HepG2 (cell line): Measurements from ENCODE around the gene ERLEC1. TPM values are rescaled to one million over a fixed set of nuclear protein-coding genes. Genes with fewer than 3 reads are reported as not detected.
"Not testable (repeated sequence)": the region's sequence is repeated elsewhere in the genome, so short reads cannot be mapped to it uniquely, and the experiment has no call there.

Experiments
- ATAC-seq: fragments of 200-7000 bp; cut with Tn5 transposase; 3 replicates; pipeline ENCODE4 v1.9.1; 2020; ENCODE audit warnings: mild to moderate bottlenecking, moderate library complexity
- BruUV-seq: library from RNA; stranded (reverse); fragments of 400-500 nt; replicated peaks from 2 replicates; lab custom pipeline; 2021; lab: Mats Ljungman, UMichigan
- CTCF ChIA-PET: fragments of 300-600 bp; formaldehyde crosslinking; extraction: SDS; loops from one replicate; lab custom pipeline; 2021; ENCODE audit warnings: low total read pairs, inconsistent platforms, low intra/inter-chr PET ratio; lab: Yijun Ruan, JAX
- POLR2A ChIA-PET: fragments of 350-600 bp; sonication (Branson Sonifier 250); formaldehyde crosslinking; loops from one replicate; lab custom pipeline; 2020; ENCODE audit warnings: antibody characterized with exemption, inconsistent platforms; lab: Yijun Ruan, JAX
- DNase-seq: peaks from one replicate; pipeline ENCODE4 v3.0.0-alpha.2; 2015; ENCODE audit warnings: low spot score
- FAIRE-seq: peaks from 3 replicates; lab custom pipeline; 2011; peaks lifted over from hg19 to GRCh38; lab: Jason Lieb, UNC
- H2AFZ ChIP-seq: one replicate; pipeline ENCODE4 v1.6.1; 2011; ENCODE audit warnings: low read length, inconsistent platforms
- H3K27ac ChIP-seq: fragments of 300-600 bp; 3 replicates; pipeline ENCODE4 v1.8.0; 2011; ENCODE audit warnings: mixed run types, mild to moderate bottlenecking, mixed read lengths, low read length, inconsistent platforms; ENCODE audit not compliant: insufficient read depth; ENCODE audit errors: extremely low read length
- H3K27me3 ChIP-seq, 2 experiments: fragments of 200-600 bp in 1 of 2; 2 replicates in 1 of 2; 3 replicates in 1 of 2; pipeline versions ENCODE4 v1.6.0 to v1.8.0; 2011; ENCODE audit warnings: low read length in 2 of 2, mild to moderate bottlenecking in 2 of 2, moderate library complexity in 2 of 2, inconsistent platforms in 1 of 2; ENCODE audit not compliant: insufficient read depth in 2 of 2, control insufficient read depth in 1 of 2
- H3K36me3 ChIP-seq, 2 experiments: fragments of 200-600 bp in 1 of 2; replicated peaks in 1 of 2; 2 replicates in 1 of 2; 3 replicates in 1 of 2; pipeline versions ENCODE4 v1.5.1 to v1.8.0; 2011; ENCODE audit warnings: low read length in 2 of 2, inconsistent platforms in 1 of 2; ENCODE audit not compliant: insufficient read depth in 2 of 2, control insufficient read depth in 1 of 2
- H3K4me1 ChIP-seq: 2 replicates; pipeline ENCODE4 v1.5.1; 2012; ENCODE audit warnings: low read length, inconsistent platforms; ENCODE audit not compliant: insufficient read depth
- H3K4me2 ChIP-seq: 2 replicates; pipeline ENCODE4 v1.6.0; 2011; ENCODE audit warnings: low read depth, low read length, inconsistent platforms
- H3K4me3 ChIP-seq, 3 experiments: fragments of 200-600 bp in 1 of 3; sonication (generic), shearing (Covaris generic) in 1 of 3; replicated peaks in 1 of 3; 2 replicates each; pipeline ENCODE4 v1.5.1; 2011 to 2016; ENCODE audit warnings: low read length in 3 of 3, inconsistent platforms in 2 of 3, low read depth in 2 of 3, mild to moderate bottlenecking in 2 of 3, control low read depth in 1 of 3, mixed read lengths in 1 of 3; ENCODE audit not compliant: insufficient read depth in 1 of 3
- H3K79me2 ChIP-seq: one replicate; pipeline ENCODE4 v1.6.1; 2011; ENCODE audit warnings: low read length, inconsistent platforms; ENCODE audit not compliant: insufficient read depth
- H3K9ac ChIP-seq: 2 replicates; pipeline ENCODE4 v1.6.0; 2011; ENCODE audit warnings: mild to moderate bottlenecking, low read depth, low read length, inconsistent platforms; ENCODE audit not compliant: insufficient read depth
- H3K9me3 ChIP-seq: 2 replicates; pipeline ENCODE4 v1.5.1; 2012; ENCODE audit warnings: mild to moderate bottlenecking, low read length
- H4K20me1 ChIP-seq: 2 replicates; pipeline ENCODE4 v1.6.0; 2011; ENCODE audit warnings: inconsistent platforms, mild to moderate bottlenecking, low read length, moderate library complexity; ENCODE audit not compliant: insufficient read depth
- KDM5A ChIP-seq: fragments of 200-600 bp; sonication (generic); IDR thresholded peaks from 2 replicates; pipeline ENCODE4 v1.7.0; 2018; ENCODE audit warnings: antibody characterized with exemption, mild to moderate bottlenecking, low read length, borderline replicate concordance
- MLLT10 ChIP-seq: sonication (generic); formaldehyde crosslinking; IDR thresholded peaks from 2 replicates; pipeline ENCODE4 v1.4.0; 2020; ENCODE audit warnings: missing genetic modification reagents
- SRSF9 ChIP-seq: fragments of 200-400 bp; formaldehyde crosslinking; IDR thresholded peaks from 2 replicates; pipeline ENCODE4 v1.6.1; 2018; ENCODE audit warnings: borderline replicate concordance, mild to moderate bottlenecking, low read depth, low read length; ENCODE audit not compliant: insufficient read depth, poor library complexity, severe bottlenecking
- YEATS2 ChIP-seq: sonication (generic); formaldehyde crosslinking; IDR thresholded peaks from 2 replicates; pipeline ENCODE4 v1.4.0; 2020; ENCODE audit warnings: missing genetic modification reagents, borderline replicate concordance
- ZBTB38 ChIP-seq: sonication (generic); formaldehyde crosslinking; IDR thresholded peaks from 2 replicates; pipeline ENCODE4 v1.5.1; 2020; ENCODE audit warnings: mild to moderate bottlenecking, missing genetic modification reagents
- ZNF382 ChIP-seq: sonication (generic); formaldehyde crosslinking; IDR thresholded peaks from 2 replicates; pipeline ENCODE4 v1.5.0; 2020; ENCODE audit warnings: missing genetic modification reagents, mild to moderate bottlenecking, borderline replicate concordance
- ZNF781 ChIP-seq: sonication (generic); formaldehyde crosslinking; IDR thresholded peaks from 2 replicates; pipeline ENCODE4 v1.5.1; 2020; ENCODE audit warnings: borderline replicate concordance, mild to moderate bottlenecking, missing genetic modification reagents; ENCODE audit errors: not compliant biosample characterization
- WGBS: methylation state at CpG from one replicate; pipeline ENCODE4 v1.1.6; 2017; ENCODE audit warnings: low lambda C conversion rate; 5-methylcytosine and 5-hydroxymethylcytosine counted together
- in situ Hi-C: cut with HindIII; loops from 2 replicates; pipeline ENCODE4 v1.10.0; 2017; ENCODE audit warnings: low pct_unique_long_range_greater_than_20kb; ENCODE audit not compliant: extremely low pct_ligation_motif_present
- intact Hi-C: fragments of 100-400 bp; cut with micrococcal nuclease; formaldehyde crosslinking; loops from one replicate; pipeline ENCODE4 v1.10.0; 2022; ENCODE audit not compliant: unreplicated experiment
- polyA plus RNA-seq, 8 experiments: library from polyadenylated mRNA; depleted of rRNA in 3 of 8; stranded (reverse) in 7 of 8; unstranded in 1 of 8; fragments of >200 nt; fragmentation: Illumina TruSeq in 4 of 8; extraction: Trizol in 4 of 8; gene quantifications; 2 replicates each; pipeline versions ENCODE4 v1.2.1 to v1.2.3, GENCODE V29; 2011 to 2016; ENCODE audit warnings: low read depth in 4 of 8, missing spikeins in 1 of 8, mixed read lengths in 1 of 8; ENCODE audit not compliant: insufficient read depth in 1 of 8
- total RNA-seq, 5 experiments: library from RNA; depleted of rRNA; stranded (reverse); fragments of >200 nt; fragmentation: Illumina TruSeq; extraction: Trizol; gene quantifications; 2 replicates each; pipeline ENCODE4 v1.2.3, GENCODE V29; 2016; ENCODE audit warnings: low read depth in 1 of 5
- TF ChIP-seq, protein P1 (sequence below): sonication (generic); formaldehyde crosslinking; IDR thresholded peaks from 2 replicates; pipeline ENCODE4 v1.4.0; 2020; ENCODE audit warnings: mild to moderate bottlenecking, missing genetic modification reagents
- TF ChIP-seq, protein P2 (sequence below): sonication (generic); formaldehyde crosslinking; IDR thresholded peaks from 2 replicates; pipeline ENCODE4 v1.5.0; 2020; ENCODE audit warnings: mild to moderate bottlenecking, missing genetic modification reagents
- TF ChIP-seq, protein P3 (sequence below): sonication (generic); formaldehyde crosslinking; IDR thresholded peaks from 2 replicates; pipeline ENCODE4 v1.8.0; 2022; ENCODE audit warnings: mild to moderate bottlenecking, missing genetic modification reagents; ENCODE audit not compliant: insufficient replicate concordance

The ERLEC1 gene
- total and polyA plus RNA-seq, 2 of the 13 experiments (the other 11 are each of a cell fraction or from before 2014, with no cell fraction given): 87.3 to 88.4 TPM

DNA sequence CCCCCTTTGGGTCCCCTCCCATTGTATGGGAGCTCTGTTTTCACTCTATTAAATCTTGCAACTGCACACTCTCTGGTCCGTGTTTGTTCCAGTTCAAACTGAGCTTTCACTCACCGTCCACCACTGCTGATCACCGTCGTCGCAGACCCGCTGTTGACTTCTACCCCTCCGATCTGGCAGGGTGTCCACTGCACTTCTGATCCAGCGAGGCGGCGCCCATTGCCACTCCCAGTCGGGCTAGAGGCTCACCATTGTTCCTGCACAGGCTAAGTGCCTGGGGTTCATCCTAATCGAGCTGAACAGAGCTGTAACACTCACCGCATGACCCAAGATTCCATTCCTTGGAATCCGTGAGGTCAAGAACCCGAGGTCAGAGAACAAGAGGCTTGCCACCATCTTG is 30.2 kb upstream of the ERLEC1 start:
- Histone ChIP-seq H3K4me1 (no peaks in the 10 kb centered on the region), H3K36me3 (peaks cover 8 to 21% of the 10 kb centered on the region in 2 experiments), H3K9me3 (no peaks in the 10 kb centered on the region), H3K4me3 (no peak overlapping the region)
- in situ Hi-C loops: no loop called here
- WGBS: 96% methylated on average over 15 of the region's 15 CpGs
- intact Hi-C loops: no loop called here
- POLR2A ChIA-PET: no interaction called here
- no peak for FAIRE-seq
- TF ChIP-seq ZNF781 (CRISPR knock-in tag) (no peak), ZBTB38 (CRISPR knock-in tag) (no peak), MLLT10 (CRISPR knock-in tag) (no peak), ZNF382 (CRISPR knock-in tag) (no peak), YEATS2 (CRISPR knock-in tag) (no peak), KDM5A (no peak), SRSF9 (no peak)
- TF ChIP-seq, protein P1, sequence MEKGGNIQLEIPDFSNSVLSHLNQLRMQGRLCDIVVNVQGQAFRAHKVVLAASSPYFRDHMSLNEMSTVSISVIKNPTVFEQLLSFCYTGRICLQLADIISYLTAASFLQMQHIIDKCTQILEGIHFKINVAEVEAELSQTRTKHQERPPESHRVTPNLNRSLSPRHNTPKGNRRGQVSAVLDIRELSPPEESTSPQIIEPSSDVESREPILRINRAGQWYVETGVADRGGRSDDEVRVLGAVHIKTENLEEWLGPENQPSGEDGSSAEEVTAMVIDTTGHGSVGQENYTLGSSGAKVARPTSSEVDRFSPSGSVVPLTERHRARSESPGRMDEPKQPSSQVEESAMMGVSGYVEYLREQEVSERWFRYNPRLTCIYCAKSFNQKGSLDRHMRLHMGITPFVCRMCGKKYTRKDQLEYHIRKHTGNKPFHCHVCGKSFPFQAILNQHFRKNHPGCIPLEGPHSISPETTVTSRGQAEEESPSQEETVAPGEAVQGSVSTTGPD (CRISPR knock-in tag): no peak
- TF ChIP-seq, protein P2, sequence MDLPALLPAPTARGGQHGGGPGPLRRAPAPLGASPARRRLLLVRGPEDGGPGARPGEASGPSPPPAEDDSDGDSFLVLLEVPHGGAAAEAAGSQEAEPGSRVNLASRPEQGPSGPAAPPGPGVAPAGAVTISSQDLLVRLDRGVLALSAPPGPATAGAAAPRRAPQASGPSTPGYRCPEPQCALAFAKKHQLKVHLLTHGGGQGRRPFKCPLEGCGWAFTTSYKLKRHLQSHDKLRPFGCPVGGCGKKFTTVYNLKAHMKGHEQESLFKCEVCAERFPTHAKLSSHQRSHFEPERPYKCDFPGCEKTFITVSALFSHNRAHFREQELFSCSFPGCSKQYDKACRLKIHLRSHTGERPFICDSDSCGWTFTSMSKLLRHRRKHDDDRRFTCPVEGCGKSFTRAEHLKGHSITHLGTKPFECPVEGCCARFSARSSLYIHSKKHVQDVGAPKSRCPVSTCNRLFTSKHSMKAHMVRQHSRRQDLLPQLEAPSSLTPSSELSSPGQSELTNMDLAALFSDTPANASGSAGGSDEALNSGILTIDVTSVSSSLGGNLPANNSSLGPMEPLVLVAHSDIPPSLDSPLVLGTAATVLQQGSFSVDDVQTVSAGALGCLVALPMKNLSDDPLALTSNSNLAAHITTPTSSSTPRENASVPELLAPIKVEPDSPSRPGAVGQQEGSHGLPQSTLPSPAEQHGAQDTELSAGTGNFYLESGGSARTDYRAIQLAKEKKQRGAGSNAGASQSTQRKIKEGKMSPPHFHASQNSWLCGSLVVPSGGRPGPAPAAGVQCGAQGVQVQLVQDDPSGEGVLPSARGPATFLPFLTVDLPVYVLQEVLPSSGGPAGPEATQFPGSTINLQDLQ (CRISPR knock-in tag): no peak
- TF ChIP-seq, protein P3, sequence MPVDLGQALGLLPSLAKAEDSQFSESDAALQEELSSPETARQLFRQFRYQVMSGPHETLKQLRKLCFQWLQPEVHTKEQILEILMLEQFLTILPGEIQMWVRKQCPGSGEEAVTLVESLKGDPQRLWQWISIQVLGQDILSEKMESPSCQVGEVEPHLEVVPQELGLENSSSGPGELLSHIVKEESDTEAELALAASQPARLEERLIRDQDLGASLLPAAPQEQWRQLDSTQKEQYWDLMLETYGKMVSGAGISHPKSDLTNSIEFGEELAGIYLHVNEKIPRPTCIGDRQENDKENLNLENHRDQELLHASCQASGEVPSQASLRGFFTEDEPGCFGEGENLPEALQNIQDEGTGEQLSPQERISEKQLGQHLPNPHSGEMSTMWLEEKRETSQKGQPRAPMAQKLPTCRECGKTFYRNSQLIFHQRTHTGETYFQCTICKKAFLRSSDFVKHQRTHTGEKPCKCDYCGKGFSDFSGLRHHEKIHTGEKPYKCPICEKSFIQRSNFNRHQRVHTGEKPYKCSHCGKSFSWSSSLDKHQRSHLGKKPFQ: no peak
- TF ChIP-seq, all 625 proteins: peak for 0
- H2AFZ ChIP-seq: no peak overlapping the region
- no peak for DNase-seq
- no peaks in the 10 kb centered on the region for H3K27me3 ChIP-seq
- no peaks in the 10 kb centered on the region for H4K20me1 ChIP-seq
- no peaks in the 10 kb centered on the region for H3K79me2 ChIP-seq
- H3K27ac ChIP-seq: no peak overlapping the region
- ATAC-seq: no peak
- no peak overlapping the region for H3K9ac ChIP-seq
- CTCF ChIA-PET: no interaction called here
- BruUV-seq: no TSS peak
- no peak overlapping the region for H3K4me2 ChIP-seq

DNA sequence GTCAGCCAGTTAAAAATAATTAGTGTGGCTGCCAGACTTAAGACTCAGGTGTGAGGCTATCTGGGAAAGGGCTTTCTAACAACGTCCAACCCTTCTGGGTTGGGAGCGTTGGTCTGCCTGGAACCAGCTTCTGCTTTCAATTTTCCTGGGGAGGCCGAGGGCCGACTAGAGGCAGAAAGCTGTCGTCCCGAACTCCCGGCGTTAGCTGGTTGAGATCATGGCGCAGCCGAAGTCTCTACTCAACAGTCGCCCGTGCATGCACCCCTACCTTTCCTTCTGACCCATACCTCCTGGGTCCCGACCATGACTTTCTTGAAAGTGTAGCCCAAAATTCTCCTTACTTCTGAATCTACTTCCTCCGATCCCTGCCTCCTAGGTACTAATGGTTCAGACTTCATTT is 29.6 kb upstream of the ERLEC1 start:
- H3K9me3 ChIP-seq, DNase-seq, H3K27ac ChIP-seq, H3K4me3 ChIP-seq, H4K20me1 ChIP-seq, H2AFZ ChIP-seq, in situ Hi-C loops, BruUV-seq, POLR2A ChIA-PET, CTCF ChIA-PET, intact Hi-C loops, H3K4me1 ChIP-seq, H3K27me3 ChIP-seq, H3K79me2 ChIP-seq, H3K4me2 ChIP-seq, FAIRE-seq, H3K9ac ChIP-seq, ATAC-seq: not testable (repeated sequence)
- over 99% methylated on average over 14 of the region's 14 CpGs for WGBS
- peaks cover 8 to 21% of the 10 kb centered on the region in 2 experiments for H3K36me3 ChIP-seq
